NT2/D1 (cell line): ENCODE results near the gene SEMA4C.
A peak's percentile ranks its signal among the peaks of the same experiment; 100 is the strongest.
"Not testable (repeated sequence)": the region's sequence is repeated elsewhere in the genome, so short reads cannot be mapped to it uniquely, and the experiment has no call there.

Experiments used
- DNase-seq: peaks from one replicate; pipeline ENCODE4 v3.0.0-alpha.2; 2011; ENCODE audit warnings: low read depth, low spot score
- H3K27me3 ChIP-seq: 2 replicates; pipeline ENCODE4 v1.6.0; 2011; ENCODE audit warnings: mild to moderate bottlenecking; ENCODE audit not compliant: insufficient read length, insufficient read depth
- H3K36me3 ChIP-seq: 2 replicates; pipeline ENCODE4 v1.6.1; 2011; ENCODE audit warnings: mild to moderate bottlenecking, low read length, mixed read lengths; ENCODE audit not compliant: insufficient read depth, insufficient read length
- H3K4me1 ChIP-seq: 2 replicates; pipeline ENCODE4 v1.5.1; 2011; ENCODE audit not compliant: insufficient read depth, insufficient read length
- H3K4me3 ChIP-seq: 2 replicates; pipeline ENCODE4 v1.5.1; 2011; ENCODE audit warnings: low read depth; ENCODE audit not compliant: insufficient read length
- H3K9ac ChIP-seq: 2 replicates; pipeline ENCODE4 v1.6.0; 2011; ENCODE audit warnings: low read depth; ENCODE audit not compliant: insufficient read length
- H3K9me3 ChIP-seq: 2 replicates; pipeline ENCODE4 v1.5.1; 2011; ENCODE audit warnings: mild to moderate bottlenecking, low read length; ENCODE audit not compliant: insufficient read depth
- SUZ12 ChIP-seq: IDR thresholded peaks from 2 replicates; pipeline ENCODE4 v1.6.1; 2011; ENCODE audit not compliant: insufficient read length, insufficient read depth; ENCODE audit errors: extremely low read depth
- YY1 ChIP-seq: IDR thresholded peaks from 2 replicates; pipeline ENCODE4 v1.6.1; 2011; ENCODE audit not compliant: insufficient read length, insufficient read depth
- ZNF274 ChIP-seq: IDR thresholded peaks from 2 replicates; pipeline ENCODE4 v1.6.1; 2011; ENCODE audit warnings: mild to moderate bottlenecking, low read depth, low read length

The SEMA4C gene

GRCh38 chr2:96863575-96864342, 6.1 kb downstream of the SEMA4C start:
- H3K4me3 ChIP-seq: no peak overlapping the region
- no peaks in the 10 kb centered on the region for H3K27me3 ChIP-seq
- peaks cover 25% of the 10 kb centered on the region for H3K4me1 ChIP-seq
- no peak for TF ChIP-seq YY1
- no peak for TF ChIP-seq ZNF274
- no peak for TF ChIP-seq SUZ12
- H3K9ac ChIP-seq: no peak overlapping the region
- peaks cover 76% of the 10 kb centered on the region for H3K36me3 ChIP-seq
- no peaks in the 10 kb centered on the region for H3K9me3 ChIP-seq
- DNase-seq: no peak

GRCh38 chr2:96863056-96863455, 6.8 kb downstream of the SEMA4C start:
- H3K9me3 ChIP-seq, H3K27me3 ChIP-seq, DNase-seq, H3K9ac ChIP-seq, H3K4me3 ChIP-seq: not testable (repeated sequence)
- peaks cover 25% of the 10 kb centered on the region for H3K4me1 ChIP-seq
- peaks cover 76% of the 10 kb centered on the region for H3K36me3 ChIP-seq

DNA sequence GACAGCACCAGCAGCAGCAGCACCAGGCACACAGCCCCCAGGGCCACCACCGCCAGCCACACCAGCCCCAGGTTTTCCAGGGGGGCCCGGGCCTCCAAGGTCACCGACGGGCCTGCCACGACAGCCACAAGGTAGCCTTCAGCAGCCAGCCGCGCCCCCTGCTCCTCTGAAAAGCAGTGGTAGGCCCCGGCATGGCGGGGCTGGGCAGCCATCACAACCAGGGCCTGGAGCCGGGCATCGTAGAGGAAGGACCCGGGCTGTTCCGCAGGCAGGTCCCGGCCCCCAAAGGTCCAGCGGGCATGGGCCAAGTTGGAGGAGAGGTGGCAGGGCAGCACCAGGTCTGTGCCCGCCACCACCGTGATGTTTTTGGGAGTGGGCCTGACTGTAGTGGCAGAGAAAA, 8.8 kb downstream of the SEMA4C start:
- Histone ChIP-seq H3K4me1 (peaks cover 19% of the 10 kb centered on the region), H3K36me3 (peaks cover 57% of the 10 kb centered on the region)
- TF ChIP-seq YY1: no peak
- TF ChIP-seq SUZ12: no peak
- TF ChIP-seq ZNF274: no peak

GRCh38 chr2:96860065-96861029, 9.5 kb downstream of the SEMA4C start:
- no peak for DNase-seq
- Histone ChIP-seq H3K4me1 (peaks cover 19% of the 10 kb centered on the region), H3K9me3 (no peaks in the 10 kb centered on the region), H3K4me3 (no peak overlapping the region), H3K36me3 (peaks cover 49% of the 10 kb centered on the region), H3K9ac (no peak overlapping the region), H3K27me3 (no peaks in the 10 kb centered on the region)
- TF ChIP-seq ZNF274 (no peak), YY1 (no peak), SUZ12 (no peak)

More for the DNA sequence above, 8.8 kb downstream of the SEMA4C start:
- Histone ChIP-seq H3K9ac (no peak overlapping the region), H3K4me3 (no peak overlapping the region), H3K27me3 (no peaks in the 10 kb centered on the region), H3K9me3 (no peaks in the 10 kb centered on the region)
- DNase-seq: no peak

DNA sequence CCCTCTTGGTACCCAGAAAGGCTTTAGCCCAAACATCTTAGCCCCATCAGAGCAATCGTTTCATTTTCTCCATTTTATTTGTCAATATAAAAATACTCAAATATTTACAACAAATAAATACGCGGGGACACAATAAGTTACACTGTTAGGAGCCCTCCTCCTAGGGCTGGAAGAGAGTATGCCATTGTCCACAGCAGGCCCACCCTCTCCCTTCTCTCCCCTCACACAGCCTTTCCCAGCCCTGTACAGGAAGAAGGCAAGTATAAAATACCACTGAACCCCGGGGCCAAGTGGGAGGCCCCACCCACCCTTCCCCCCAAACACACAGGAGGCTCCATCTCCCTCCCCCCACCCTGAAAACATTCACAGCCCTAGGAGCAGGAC, 10.2 kb downstream of the SEMA4C start:
- H3K9ac ChIP-seq: no peak overlapping the region
- no peak overlapping the region for H3K4me3 ChIP-seq
- peaks cover 43% of the 10 kb centered on the region for H3K36me3 ChIP-seq
- no peaks in the 10 kb centered on the region for H3K9me3 ChIP-seq
- TF ChIP-seq ZNF274 (no peak), SUZ12 (no peak), YY1 (no peak)
- peaks cover 19% of the 10 kb centered on the region for H3K4me1 ChIP-seq
- H3K27me3 ChIP-seq: no peaks in the 10 kb centered on the region
- DNase-seq: no peak

- Histone ChIP-seq H3K9me3 (no peaks in the 10 kb centered on the region), H3K4me3 (peak overlapping the region; percentile 44), H3K27me3 (no peaks in the 10 kb centered on the region), H3K4me1 (peaks cover 17% of the 10 kb centered on the region), H3K9ac (peak overlapping the region; percentile 88), H3K36me3 (peaks cover 42% of the 10 kb centered on the region)
- TF ChIP-seq ZNF274 (no peak), SUZ12 (no peak), YY1 (no peak)
- DNase-seq: no peak
Observed at GRCh38 chr2:96859099-96859649, 10.7 kb downstream of the SEMA4C start.
